GM23338 (cell line): ENCODE data around the gene GBP6.

ENCODE experiments used
- CTCF ChIP-seq, 2 experiments: fragments of 200-600 bp in 1 of 2; sonication (generic) in 1 of 2; conservative IDR thresholded peaks; 2 replicates each; pipeline versions ENCODE4 v1.5.1 to v1.6.1; 2016 to 2017; ENCODE audit warnings: antibody characterized with exemption in 2 of 2, low read depth in 2 of 2, mild to moderate bottlenecking in 2 of 2, moderate library complexity in 1 of 2
- ETS1 ChIP-seq: IDR thresholded peaks from 2 replicates; pipeline ENCODE4 v1.6.1; 2016; ENCODE audit warnings: antibody characterized with exemption
- EZH2 ChIP-seq: fragments of 200-600 bp; sonication (generic); IDR thresholded peaks from one replicate; pipeline ENCODE4 v1.8.0; 2017; ENCODE audit warnings: antibody characterized with exemption, mild to moderate bottlenecking, low read depth; ENCODE audit not compliant: unreplicated experiment
- EZH2phosphoT487 ChIP-seq: fragments of 200-600 bp; sonication (generic); IDR thresholded peaks from one replicate; pipeline ENCODE4 v1.8.1; 2018; ENCODE audit warnings: antibody characterized with exemption; ENCODE audit not compliant: unreplicated experiment
- POLR2AphosphoS5 ChIP-seq: IDR thresholded peaks from 2 replicates; pipeline ENCODE4 v1.6.1; 2016; ENCODE audit warnings: antibody characterized with exemption, low read depth
- REST ChIP-seq: IDR thresholded peaks from one replicate; pipeline ENCODE4 v1.6.1; 2018; ENCODE audit warnings: antibody characterized with exemption; ENCODE audit not compliant: unreplicated experiment

GRCh38 chr1:89360716-89361115 is 3.1 kb upstream of the GBP6 start:
- TF ChIP-seq CTCF (conservative IDR thresholded peaks at IDR 0.05; ENCODE audit: low read depth in 2 of 2) (no peak), EZH2 (no peak), POLR2AphosphoS5 (no peak), REST (no peak), EZH2phosphoT487 (no peak), ETS1 (no peak)
